ENCODE measurements around the gene KRTCAP2.
"Not testable (repeated sequence)": the region's sequence is repeated elsewhere in the genome, so short reads cannot be mapped to it uniquely, and the experiment has no call there.

The KRTCAP2 gene

GRCh38 chr1:155198547-155198906, 25.4 kb upstream of the KRTCAP2 start:
- no peak for DNase-seq

GRCh38 chr1:155197901-155198546, 24.9 kb upstream of the KRTCAP2 start:
- DNase-seq: no peak

- no peak for DNase-seq
Measured at GRCh38 chr1:155196893-155197638, 24.0 kb upstream of the KRTCAP2 start.

- no peak for DNase-seq
Measured at GRCh38 chr1:155196103-155196892, 23.2 kb upstream of the KRTCAP2 start.

- DNase-seq: no peak
Measured at GRCh38 chr1:155195201-155196102, 22.3 kb upstream of the KRTCAP2 start.

- DNase-seq: not testable (repeated sequence)
Measured at GRCh38 chr1:155193991-155194240, 20.8 kb upstream of the KRTCAP2 start.

DNA sequence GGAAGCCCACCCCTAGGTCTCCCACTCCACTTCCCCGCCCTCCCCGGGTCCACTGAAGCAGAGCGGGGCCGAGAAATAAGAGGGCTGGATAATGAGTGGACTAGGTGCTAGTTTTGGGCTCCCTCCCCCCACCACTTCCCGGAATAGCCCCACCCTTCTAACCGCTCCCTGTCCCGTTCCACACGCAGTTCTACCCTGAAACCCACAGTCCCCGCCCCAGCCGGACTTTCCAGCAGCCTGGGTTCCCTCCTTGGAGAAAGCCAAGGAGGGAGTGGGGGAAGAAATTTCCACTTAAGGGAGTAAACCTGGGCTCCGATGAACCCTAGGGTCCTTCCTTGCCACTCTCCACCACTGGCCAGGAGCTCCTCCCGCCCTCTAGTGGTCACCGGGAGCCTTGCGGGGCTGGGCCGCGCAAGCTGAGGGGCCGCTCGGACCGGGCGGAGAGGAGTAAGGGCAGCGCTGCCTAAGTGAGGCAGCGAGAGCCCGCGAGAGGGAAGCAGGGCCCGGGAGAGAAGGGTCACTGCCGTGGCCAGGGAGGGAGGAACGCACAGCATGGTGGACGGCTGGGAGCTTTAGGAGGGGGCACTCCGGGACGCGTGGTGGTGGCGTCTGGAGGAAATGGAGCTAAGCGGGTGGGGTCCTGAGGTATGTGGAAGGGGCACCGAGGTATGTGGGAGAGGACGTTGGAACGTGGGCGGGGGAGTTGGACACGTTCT, 20.3 kb upstream of the KRTCAP2 start:
- peak; percentile 74 for DNase-seq

GRCh38 chr1:155192346-155193274, 19.5 kb upstream of the KRTCAP2 start:
- DNase-seq: peak; percentile 38

DNA sequence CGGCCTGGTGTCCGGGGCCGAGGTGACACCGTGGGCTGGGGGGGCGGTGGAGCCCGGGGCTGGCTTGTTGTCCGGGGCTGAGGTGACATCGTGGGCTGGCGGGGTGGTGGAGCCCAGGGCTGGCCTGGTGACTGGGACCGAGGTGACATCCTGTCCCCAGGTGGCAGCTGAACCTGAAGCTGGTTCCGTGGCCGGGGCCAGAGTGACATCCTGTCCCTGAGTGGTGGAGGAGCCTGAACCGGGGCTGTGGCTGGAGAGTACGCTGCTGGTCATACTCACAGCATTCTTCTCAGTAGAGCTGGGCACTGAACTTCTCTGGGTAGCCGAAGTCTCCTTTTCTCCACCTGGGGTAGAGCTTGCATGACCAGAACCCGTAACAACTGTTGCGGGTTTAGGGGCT, 18.8 kb upstream of the KRTCAP2 start:
- DNase-seq: no peak

GRCh38 chr1:155189926-155190325, 16.8 kb upstream of the KRTCAP2 start:
- DNase-seq: not testable (repeated sequence)

DNA sequence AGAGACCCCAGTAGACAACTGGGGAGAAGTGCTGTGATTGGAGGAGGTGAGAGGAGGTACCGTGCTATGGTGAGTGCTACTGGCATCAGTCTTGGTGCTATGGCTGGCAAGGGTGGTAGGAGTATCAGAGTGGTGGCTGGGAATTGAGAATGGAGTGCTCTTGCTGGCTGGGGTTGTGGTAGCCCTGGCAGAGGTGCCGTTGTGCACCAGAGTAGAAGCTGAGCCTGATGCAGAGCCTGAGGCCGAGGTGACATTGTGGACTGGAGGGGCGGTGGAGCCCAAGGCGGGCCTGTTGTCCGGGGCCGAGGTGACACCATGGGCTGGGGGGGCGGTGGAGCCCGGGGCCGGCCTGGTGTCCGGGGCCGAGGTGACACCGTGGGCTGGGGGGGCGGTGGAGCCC, 15.2 kb upstream of the KRTCAP2 start:
- DNase-seq: no peak

GRCh38 chr1:155187456-155187891, 14.4 kb upstream of the KRTCAP2 start:
- DNase-seq: no peak

DNA sequence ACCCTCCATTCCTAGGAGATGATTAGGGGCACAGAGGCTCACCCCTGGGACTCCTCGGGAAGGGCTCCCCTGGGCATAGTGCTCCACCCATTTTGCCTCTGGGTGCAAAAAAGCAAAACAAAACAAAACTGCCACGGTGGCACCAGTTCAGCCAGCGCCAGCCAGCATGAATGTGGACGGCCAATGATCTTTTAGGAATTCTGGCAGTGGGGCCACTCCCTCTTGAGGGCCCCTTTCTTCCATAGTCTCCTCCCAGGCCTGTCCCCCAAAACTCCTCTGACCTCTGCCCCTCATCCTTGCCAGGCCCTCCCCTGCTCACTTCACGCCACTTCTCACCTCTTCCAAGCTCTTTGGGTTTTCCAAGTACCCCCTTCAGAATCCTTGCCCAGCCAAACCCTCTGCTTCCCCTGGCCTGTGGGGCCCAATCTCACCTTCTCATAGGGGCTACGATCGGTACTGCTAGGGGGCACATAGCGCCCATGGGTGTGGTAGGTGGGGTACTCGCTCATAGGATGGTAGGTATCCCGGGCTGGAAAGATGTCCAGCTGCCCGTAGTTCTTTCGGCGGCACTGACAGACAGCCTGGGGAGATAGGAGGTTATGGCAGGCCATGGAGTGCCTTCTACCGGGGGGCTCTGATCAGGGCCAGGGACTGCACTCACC, 13.8 kb upstream of the KRTCAP2 start:
- no peak for DNase-seq

DNA sequence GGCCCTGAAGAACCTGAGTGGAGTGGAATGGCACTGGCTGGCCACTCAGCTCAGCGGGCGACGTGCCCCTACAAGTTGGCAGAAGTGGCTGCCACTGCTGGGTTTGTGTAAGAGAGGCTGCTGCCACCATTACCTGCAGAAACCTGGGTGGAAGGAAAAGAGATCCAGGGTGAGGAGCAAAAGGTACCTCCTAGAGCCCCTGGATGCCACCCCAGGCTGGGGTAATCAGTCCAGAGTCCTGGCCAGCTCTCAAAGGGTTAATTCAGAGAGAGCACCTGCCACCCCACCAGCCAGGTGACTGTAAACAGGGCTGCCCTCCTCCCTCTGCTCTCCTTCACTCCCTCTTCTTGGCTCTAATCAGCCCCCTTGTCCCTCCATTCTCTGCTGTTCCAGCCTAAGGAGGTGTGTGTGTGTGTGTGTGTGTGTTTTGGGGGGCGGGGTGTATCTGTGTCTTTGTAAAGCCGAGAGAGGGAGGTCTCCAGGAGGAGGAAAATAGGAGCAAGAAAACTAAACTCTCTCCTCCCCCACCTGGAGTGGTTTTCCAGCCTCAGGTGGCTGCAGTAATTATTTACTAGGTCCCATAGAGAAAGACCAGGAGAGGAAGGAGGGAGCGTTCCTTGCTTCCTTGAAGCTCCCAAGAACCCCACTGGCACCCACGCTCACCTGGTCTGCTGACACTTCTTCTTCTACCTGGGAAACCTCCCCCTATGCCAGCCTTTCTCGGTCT, 13.1 kb upstream of the KRTCAP2 start:
- no peak for DNase-seq

DNA sequence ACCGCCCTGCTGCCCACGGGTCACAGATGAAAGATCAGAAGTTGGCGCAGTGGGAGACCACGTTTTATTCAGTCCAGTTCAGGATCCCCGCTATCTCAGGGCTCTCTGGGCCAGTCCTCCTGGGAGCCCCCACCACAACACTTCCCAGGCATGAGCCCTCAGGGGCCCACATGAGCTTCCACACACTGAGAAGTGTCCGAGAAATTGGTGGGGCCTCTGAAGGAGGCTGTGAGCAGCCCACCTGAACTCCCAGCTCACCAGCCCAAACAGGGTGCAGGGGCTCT, 12.6 kb upstream of the KRTCAP2 start:
- DNase-seq: no peak

GRCh38 chr1:155184835-155185782, 12.0 kb upstream of the KRTCAP2 start:
- DNase-seq: no peak

- DNase-seq: no peak
Measured at GRCh38 chr1:155184351-155184811, 11.3 kb upstream of the KRTCAP2 start.

DNA sequence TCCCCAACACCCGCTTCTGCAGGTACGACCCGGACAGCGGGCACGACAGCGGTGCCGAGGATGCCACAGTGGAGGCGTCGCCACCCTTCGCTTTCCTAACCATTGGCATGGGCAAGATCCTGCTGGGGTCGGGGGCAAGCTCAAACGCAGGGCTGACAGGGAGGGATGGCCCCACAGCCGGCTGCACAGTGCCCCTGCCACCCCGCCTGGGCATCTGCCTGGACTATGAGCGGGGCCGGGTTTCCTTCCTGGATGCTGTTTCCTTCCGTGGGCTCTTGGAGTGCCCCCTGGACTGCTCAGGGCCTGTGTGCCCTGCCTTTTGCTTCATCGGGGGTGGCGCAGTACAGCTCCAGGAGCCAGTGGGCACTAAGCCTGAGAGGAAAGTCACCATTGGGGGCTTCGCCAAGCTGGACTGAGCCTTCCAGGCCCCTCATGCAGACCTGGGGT, 10.7 kb upstream of the KRTCAP2 start:
- DNase-seq: no peak

GRCh38 chr1:155182052-155182550, 9.0 kb upstream of the KRTCAP2 start:
- no peak for DNase-seq

All from stimulated activated CD4-positive, alpha-beta T cell treated with anti-CD3 and anti-CD28 coated beads, Interleukin-12 subunit alpha, Interleukin-12 subunit beta, amount 100 ng/mL, for 4 hours (primary cell).